GM10248 (cell line): ENCODE measurements around the gene C1QTNF4.

Experiments
- CTCF ChIA-PET: fragments of 300-600 bp; sonication (Branson Sonifier 250); formaldehyde crosslinking; extraction: SDS; loops from one replicate; lab custom pipeline; 2021; ENCODE audit warnings: antibody characterized with exemption; lab: Yijun Ruan, JAX
- POLR2A ChIA-PET: fragments of 350-650 bp; sonication (Branson Sonifier 250); formaldehyde crosslinking; extraction: SDS; loops from one replicate; lab custom pipeline; 2020; ENCODE audit warnings: antibody characterized with exemption; lab: Yijun Ruan, JAX
- DNase-seq: peaks from one replicate; pipeline ENCODE4 v3.0.0; 2012; ENCODE audit errors: extremely low spot score
- CTCF ChIP-seq: IDR thresholded peaks from 2 replicates; pipeline ENCODE4 v1.5.1; 2012; ENCODE audit warnings: mild to moderate bottlenecking, low read depth; ENCODE audit errors: extremely low read depth, missing control alignments, control extremely low read depth

C1QTNF4 gene

GRCh38 chr11:47609675-47610074 is 15.5 kb upstream of the C1QTNF4 start:
- no peak for TF ChIP-seq CTCF

GRCh38 chr11:47607380-47607779 is 13.2 kb upstream of the C1QTNF4 start:
- ChIA-PET CTCF (interaction anchor here (0.7 to 3.0 kb wide), 5 partner anchors 9 to 29 kb away, joined by 3 to 17 read pairs (median 4); partner anchors contain the start of gene C1QTNF4), POLR2A (no interaction called here)
- no peak for TF ChIP-seq CTCF
- no peak for DNase-seq

More at GRCh38 chr11:47609675-47610074, 15.5 kb upstream of the C1QTNF4 start:
- no peak for DNase-seq
- ChIA-PET POLR2A (interaction anchor here (0.7 kb wide), 1 partner anchor 11 kb away, joined by 4 read pairs; no protein-coding TSS in a partner anchor), CTCF (interaction anchor here (0.7 to 1.0 kb wide), 2 partner anchors 10 to 24 kb away, joined by 3 read pairs; no protein-coding TSS in a partner anchor)

- ChIA-PET POLR2A (no interaction called here), CTCF (interaction anchor here (0.7 to 3.0 kb wide), 4 partner anchors 10 to 194 kb away, joined by 3 to 17 read pairs (median 4); partner anchors contain the start of gene C1QTNF4)
- no peak for DNase-seq
- TF ChIP-seq CTCF, result no peak
Observed at GRCh38 chr11:47606731-47607130, 12.5 kb upstream of the C1QTNF4 start.

GRCh38 chr11:47605921-47606320 is 11.7 kb upstream of the C1QTNF4 start:
- DNase-seq, result no peak
- no peak for TF ChIP-seq CTCF
- ChIA-PET POLR2A (no interaction called here), CTCF (interaction anchor here (1.0 to 3.0 kb wide), 2 partner anchors 9 to 13 kb away, joined by 3 to 17 read pairs; partner anchors contain the start of gene C1QTNF4)

- TF ChIP-seq CTCF, result no peak
- POLR2A ChIA-PET, result no interaction called here
- DNase-seq, result no peak
- CTCF ChIA-PET, result interaction anchor here (1.4 kb wide), 1 partner anchor 13 kb away, joined by 3 read pairs; no protein-coding TSS in a partner anchor
Observed at GRCh38 chr11:47603295-47603694, 9.1 kb upstream of the C1QTNF4 start.

- no peak for DNase-seq
- ChIA-PET POLR2A (no interaction called here), CTCF (interaction anchor here (1.5 kb wide), 1 partner anchor 21 kb away, joined by 3 read pairs; the partner anchor contains the start of genes KBTBD4 and NDUFS3)
- no peak for TF ChIP-seq CTCF
Observed at GRCh38 chr11:47599902-47600301, 5.7 kb upstream of the C1QTNF4 start.
